Left lung (tissue), 10 donors: ENCODE data around the gene L3MBTL3. TPM values are rescaled to one million over a fixed set of nuclear protein-coding genes. Genes with fewer than 3 reads are reported as not detected.
A peak's percentile ranks its signal among the peaks of the same experiment; 100 is the strongest.

Source experiments
- ATAC-seq: fragments of 200-7000 bp; cut with Tn5 transposase; one replicate; pipeline ENCODE4 v1.9.1; 2020; ENCODE audit warnings: moderate library complexity
- DNase-seq, 4 donors: peaks; one replicate each; pipeline ENCODE4 v3.0.0-alpha.2; 2013 to 2020
- H3K27ac ChIP-seq, 2 donors: fragments of 200-600 bp; sonication (generic) in 1 of 2; one replicate each; pipeline versions ENCODE4 v1.5.0 to v1.8.0; 2020 to 2021
- H3K27me3 ChIP-seq, 2 donors: fragments of 200-600 bp; sonication (generic) in 1 of 2; one replicate each; pipeline versions ENCODE4 v1.5.0 to v1.8.0; 2020 to 2021
- H3K36me3 ChIP-seq, 2 donors: fragments of 200-600 bp; sonication (generic) in 1 of 2; one replicate each; pipeline versions ENCODE4 v1.5.0 to v1.8.0; 2020 to 2021
- H3K4me1 ChIP-seq, 2 donors: fragments of 200-600 bp; one replicate each; pipeline ENCODE4 v1.8.0; 2021
- H3K4me3 ChIP-seq, 2 donors: fragments of 200-600 bp; sonication (generic) in 1 of 2; one replicate each; pipeline versions ENCODE4 v1.5.0 to v1.8.0; 2020 to 2021; ENCODE audit warnings: mild to moderate bottlenecking in 1 of 2
- H3K9me3 ChIP-seq, 2 donors: fragments of 200-600 bp; sonication (generic) in 1 of 2; one replicate each; pipeline versions ENCODE4 v1.5.0 to v1.8.0; 2020 to 2021
- CTCF ChIP-seq, 2 donors: fragments of 200-600 bp; sonication (generic) in 1 of 2; IDR thresholded peaks; one replicate each; pipeline versions ENCODE4 v1.5.0 to v1.8.0; 2021; ENCODE audit warnings: antibody characterized with exemption in 2 of 2
- intact Hi-C, 2 donors: fragments of 100-400 bp; cut with DNase I; formaldehyde crosslinking; loops; one replicate each; pipeline versions ENCODE4 v1.11.2 to v1.14.2; 2022
- polyA plus RNA-seq, 6 donors: library from polyadenylated mRNA; unstranded; fragments of 120-200 nt; gene quantifications; one replicate each; pipeline ENCODE4 v1.2.1, GENCODE V29; 2013; ENCODE audit not compliant: insufficient read length in 6 of 6
- total RNA-seq, 2 donors: library from RNA; stranded (reverse); fragmentation: NEBNext Ultra II Directional; extraction: Animal tissue kit (Norgen Biotek cat#: 25700); gene quantifications; one replicate each; pipeline ENCODE4 v1.2.1, GENCODE V29; 2021
- donor health status: DM: no; HTN: yes; CAD: no.
- donor health status: DM: no; HTN: no; CAD: no.

Gene L3MBTL3
- total and polyA plus RNA-seq, 8 donors = 5.7 to 28.5 (median 17.3) TPM

GRCh38 chr6:130033949-130034348 is 15.6 kb downstream of the L3MBTL3 start:
- Histone ChIP-seq H3K4me3 (no peak overlapping the region), H3K27me3 (no peaks in the 10 kb centered on the region), H3K27ac (no peak overlapping the region), H3K9me3 (no peaks in the 10 kb centered on the region), H3K4me1 (no peaks in the 10 kb centered on the region), H3K36me3 (no peaks in the 10 kb centered on the region)
- no peak for TF ChIP-seq CTCF (IDR thresholded peaks at IDR 0.05)
- no peak for ATAC-seq
- DNase-seq = no peak
- intact Hi-C loops = no loop called here

GRCh38 chr6:130034378-130035146 is 16.2 kb downstream of the L3MBTL3 start:
- Histone ChIP-seq H3K4me1 (no peaks in the 10 kb centered on the region), H3K27ac (no peak overlapping the region), H3K27me3 (no peaks in the 10 kb centered on the region), H3K9me3 (no peaks in the 10 kb centered on the region), H3K36me3 (no peaks in the 10 kb centered on the region), H3K4me3 (no peak overlapping the region)
- no peak for DNase-seq
- peak; percentile 44 for ATAC-seq
- no peak for TF ChIP-seq CTCF (IDR thresholded peaks at IDR 0.05)
- intact Hi-C loops = no loop called here

GRCh38 chr6:130035211-130035610 is 16.8 kb downstream of the L3MBTL3 start:
- TF ChIP-seq CTCF (IDR thresholded peaks at IDR 0.05) = no peak
- no peak for DNase-seq
- intact Hi-C loops = no loop called here

GRCh38 chr6:130037207-130037811 is 18.9 kb downstream of the L3MBTL3 start:
- peak in 1 of 2 donors; percentile 42 for TF ChIP-seq CTCF (IDR thresholded peaks at IDR 0.05)
- no peak for ATAC-seq
- H3K9me3 ChIP-seq = no peaks in the 10 kb centered on the region
- no peaks in the 10 kb centered on the region for H3K4me1 ChIP-seq
- no peaks in the 10 kb centered on the region for H3K27me3 ChIP-seq
- intact Hi-C loops = no loop called here
- no peaks in the 10 kb centered on the region for H3K36me3 ChIP-seq
- H3K27ac ChIP-seq = no peak overlapping the region
- DNase-seq = no peak
- no peak overlapping the region for H3K4me3 ChIP-seq

More at GRCh38 chr6:130035211-130035610, 16.8 kb downstream of the L3MBTL3 start:
- no peaks in the 10 kb centered on the region for H3K4me1 ChIP-seq
- no peak overlapping the region for H3K4me3 ChIP-seq
- no peak overlapping the region for H3K27ac ChIP-seq
- H3K36me3 ChIP-seq = no peaks in the 10 kb centered on the region
- H3K9me3 ChIP-seq = no peaks in the 10 kb centered on the region
- ATAC-seq = no peak
- H3K27me3 ChIP-seq = no peaks in the 10 kb centered on the region

GRCh38 chr6:130041594-130041993 is 23.2 kb downstream of the L3MBTL3 start:
- intact Hi-C loops = no loop called here
- Histone ChIP-seq H3K4me1 (no peaks in the 10 kb centered on the region), H3K27ac (no peak overlapping the region), H3K27me3 (no peaks in the 10 kb centered on the region), H3K4me3 (no peak overlapping the region), H3K9me3 (no peaks in the 10 kb centered on the region), H3K36me3 (no peaks in the 10 kb centered on the region)
- DNase-seq (no peak), ATAC-seq (no peak)
- TF ChIP-seq CTCF (IDR thresholded peaks at IDR 0.05) = no peak
